Measurements from ENCODE around the gene FABP6.
"Not testable (repeated sequence)": the region's sequence is repeated elsewhere in the genome, so short reads cannot be mapped to it uniquely, and the experiment has no call there.

Gene FABP6

DNA sequence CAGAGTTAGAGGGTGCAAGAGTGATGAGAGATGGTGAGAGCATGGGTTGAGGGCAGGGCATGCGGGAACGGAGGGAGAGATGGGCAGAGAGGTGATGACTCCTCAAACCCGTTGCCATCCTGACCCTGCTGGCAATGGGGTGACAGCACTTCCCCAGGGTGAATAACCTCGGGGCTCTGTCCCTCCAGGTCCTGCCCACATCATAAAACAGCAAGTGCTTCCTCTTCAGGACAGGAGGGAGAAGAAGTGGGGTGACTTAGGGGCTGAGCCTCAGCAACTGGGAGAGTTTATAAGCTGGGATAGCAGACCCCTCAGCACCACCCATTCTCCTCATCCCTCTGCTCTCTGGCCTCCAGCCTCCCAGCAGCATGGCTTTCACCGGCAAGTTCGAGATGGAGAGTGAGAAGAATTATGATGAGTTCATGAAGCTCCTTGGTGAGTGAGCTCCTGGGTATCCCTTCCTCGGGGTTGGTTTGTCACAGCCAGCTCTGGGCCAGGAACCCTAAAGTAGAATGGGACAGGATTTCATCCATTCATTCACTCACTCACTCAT is at the start of gene FABP6:
Gene FABP6, plus strand, starts transcription at position 317 of the 553 bp plus-strand sequence. Its CDS starts 52 bp downstream, at position 369.
- no CpG with 5 or more reads among the region's 7 CpGs for WGBS (ENCODE audit: insufficient coverage, insufficient read length)
- no peak within 1 kb of the TSS for H3K27ac ChIP-seq (ENCODE audit: low read length)

DNA sequence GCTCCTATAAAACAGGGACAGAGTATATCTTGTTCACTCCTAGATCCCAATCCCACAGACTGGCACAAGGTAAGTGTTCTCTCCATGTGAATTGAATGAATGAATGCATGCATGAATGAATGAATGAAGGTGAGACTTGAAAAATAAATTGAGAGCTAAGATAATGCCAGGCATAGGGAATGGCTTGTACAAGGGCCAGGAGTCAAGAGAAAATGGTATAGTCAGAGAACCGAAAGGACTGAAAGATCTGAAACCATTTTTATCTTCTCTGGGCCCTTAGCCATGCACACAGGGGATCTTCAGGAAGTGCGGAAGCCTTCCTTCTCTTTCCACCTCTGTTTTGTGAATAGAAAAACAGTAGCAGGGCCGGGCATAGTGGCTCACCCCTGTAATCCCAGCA is 48.4 kb upstream of the FABP6 start:
- Histone ChIP-seq H3K4me1 (ENCODE audit: control insufficient read depth, insufficient read depth, low read length) (peaks cover under 1% of the 10 kb centered on the region; the same call in 1 of the 2 replicates), H3K27ac (ENCODE audit: low read length) (no peak overlapping the region), H3K4me3 (ENCODE audit: low read length) (no peak overlapping the region), H3K27me3 (ENCODE audit: control insufficient read depth, insufficient read depth, low read length) (no peaks in the 10 kb centered on the region), H3K36me3 (ENCODE audit: control insufficient read depth, insufficient read depth, low read length) (no peaks in the 10 kb centered on the region), H3K9me3 (ENCODE audit: control insufficient read depth, insufficient read depth, low read length) (no peaks in the 10 kb centered on the region)
- WGBS (ENCODE audit: insufficient coverage, insufficient read length), result no CpG with 5 or more reads among the region's 3 CpGs
- no peak for DNase-seq (ENCODE audit: low read depth, low spot score)

More for the DNA sequence above, at the start of gene FABP6:
- Histone ChIP-seq H3K4me1 (ENCODE audit: control insufficient read depth, insufficient read depth, low read length) (no peaks in the 10 kb centered on the region), H3K36me3 (ENCODE audit: control insufficient read depth, insufficient read depth, low read length) (no peaks in the 10 kb centered on the region), H3K27me3 (ENCODE audit: control insufficient read depth, insufficient read depth, low read length) (no peaks in the 10 kb centered on the region), H3K9me3 (ENCODE audit: control insufficient read depth, insufficient read depth, low read length) (no peaks in the 10 kb centered on the region), H3K4me3 (ENCODE audit: low read length) (no peak within 1 kb of the TSS)
- no peak for DNase-seq (ENCODE audit: low read depth, low spot score)

- DNase-seq (ENCODE audit: low read depth, low spot score), result no peak
Measured at GRCh38 chr5:160181965-160182622, 47.2 kb upstream of the FABP6 start.

GRCh38 chr5:160183075-160183474 is 46.2 kb upstream of the FABP6 start:
- Histone ChIP-seq H3K27me3 (ENCODE audit: control insufficient read depth, insufficient read depth, low read length) (no peaks in the 10 kb centered on the region), H3K27ac (ENCODE audit: low read length) (no peak overlapping the region), H3K4me1 (ENCODE audit: control insufficient read depth, insufficient read depth, low read length) (no peaks in the 10 kb centered on the region), H3K36me3 (ENCODE audit: control insufficient read depth, insufficient read depth, low read length) (no peaks in the 10 kb centered on the region), H3K4me3 (ENCODE audit: low read length) (no peak overlapping the region), H3K9me3 (ENCODE audit: control insufficient read depth, insufficient read depth, low read length) (peaks cover 2% of the 10 kb centered on the region; the same call in 1 of the 2 replicates)
- no peak for DNase-seq (ENCODE audit: low read depth, low spot score)
- no CpG with 5 or more reads among the region's 2 CpGs for WGBS (ENCODE audit: insufficient coverage, insufficient read length)

More at GRCh38 chr5:160181965-160182622, 47.2 kb upstream of the FABP6 start:
- H3K9me3 ChIP-seq (ENCODE audit: control insufficient read depth, insufficient read depth, low read length), result peaks cover 2% of the 10 kb centered on the region; the same call in 1 of the 2 replicates
- no peak overlapping the region for H3K27ac ChIP-seq (ENCODE audit: low read length)
- H3K27me3 ChIP-seq (ENCODE audit: control insufficient read depth, insufficient read depth, low read length), result no peaks in the 10 kb centered on the region
- H3K36me3 ChIP-seq (ENCODE audit: control insufficient read depth, insufficient read depth, low read length), result no peaks in the 10 kb centered on the region
- no peak overlapping the region for H3K4me3 ChIP-seq (ENCODE audit: low read length)
- no CpG with 5 or more reads among the region's 9 CpGs for WGBS (ENCODE audit: insufficient coverage, insufficient read length)
- H3K4me1 ChIP-seq (ENCODE audit: control insufficient read depth, insufficient read depth, low read length), result no peaks in the 10 kb centered on the region

- H3K9me3 ChIP-seq (ENCODE audit: control insufficient read depth, insufficient read depth, low read length), result peaks cover 2% of the 10 kb centered on the region; the same call in 1 of the 2 replicates
- no peaks in the 10 kb centered on the region for H3K36me3 ChIP-seq (ENCODE audit: control insufficient read depth, insufficient read depth, low read length)
- no peaks in the 10 kb centered on the region for H3K27me3 ChIP-seq (ENCODE audit: control insufficient read depth, insufficient read depth, low read length)
- no CpG with 5 or more reads among the region's 3 CpGs for WGBS (ENCODE audit: insufficient coverage, insufficient read length)
- H3K4me1 ChIP-seq (ENCODE audit: control insufficient read depth, insufficient read depth, low read length), result no peaks in the 10 kb centered on the region
- H3K27ac ChIP-seq (ENCODE audit: low read length), result no peak overlapping the region
- H3K4me3 ChIP-seq (ENCODE audit: low read length), result no peak overlapping the region
- DNase-seq (ENCODE audit: low read depth, low spot score), result no peak
Measured at GRCh38 chr5:160185626-160186360, 43.5 kb upstream of the FABP6 start.

- WGBS (ENCODE audit: insufficient coverage, insufficient read length), result no CpG with 5 or more reads among the region's 5 CpGs
- no peak overlapping the region for H3K4me3 ChIP-seq (ENCODE audit: low read length)
- H3K36me3 ChIP-seq (ENCODE audit: control insufficient read depth, insufficient read depth, low read length), result no peaks in the 10 kb centered on the region
Measured at GRCh38 chr5:160186480-160186879, 42.8 kb upstream of the FABP6 start.

DNA sequence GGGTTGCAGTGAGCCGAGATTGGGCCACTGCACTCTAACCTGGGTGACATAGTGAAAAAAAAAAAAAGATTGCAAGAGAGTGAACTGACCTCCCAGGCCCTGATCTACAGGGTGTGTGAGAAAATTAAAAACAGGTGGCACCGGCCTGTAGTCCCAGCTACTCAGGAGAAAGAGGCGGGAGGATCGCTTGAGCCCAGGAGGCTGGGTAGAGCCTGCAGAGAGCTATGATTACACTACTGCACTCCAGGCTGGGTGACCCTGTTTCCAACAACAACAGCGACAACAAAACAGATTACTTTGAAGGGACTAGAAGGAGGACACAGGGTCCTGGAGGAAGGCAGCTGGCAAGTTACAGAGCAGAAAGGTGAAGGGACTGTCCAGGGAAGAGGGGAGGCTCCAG is 42.2 kb upstream of the FABP6 start:
- no peak for DNase-seq (ENCODE audit: low read depth, low spot score)
- no peaks in the 10 kb centered on the region for H3K27me3 ChIP-seq (ENCODE audit: control insufficient read depth, insufficient read depth, low read length)
- no peak overlapping the region for H3K27ac ChIP-seq (ENCODE audit: low read length)
- H3K9me3 ChIP-seq (ENCODE audit: control insufficient read depth, insufficient read depth, low read length), result peaks cover 2% of the 10 kb centered on the region; the same call in 1 of the 2 replicates
- no peaks in the 10 kb centered on the region for H3K36me3 ChIP-seq (ENCODE audit: control insufficient read depth, insufficient read depth, low read length)
- no CpG with 5 or more reads among the region's 5 CpGs for WGBS (ENCODE audit: insufficient coverage, insufficient read length)
- no peaks in the 10 kb centered on the region for H3K4me1 ChIP-seq (ENCODE audit: control insufficient read depth, insufficient read depth, low read length)
- H3K4me3 ChIP-seq (ENCODE audit: low read length), result no peak overlapping the region

More at GRCh38 chr5:160186480-160186879, 42.8 kb upstream of the FABP6 start:
- DNase-seq (ENCODE audit: low read depth, low spot score), result no peak
- no peak overlapping the region for H3K27ac ChIP-seq (ENCODE audit: low read length)
- H3K27me3 ChIP-seq (ENCODE audit: control insufficient read depth, insufficient read depth, low read length), result no peaks in the 10 kb centered on the region
- H3K9me3 ChIP-seq (ENCODE audit: control insufficient read depth, insufficient read depth, low read length), result peaks cover 2% of the 10 kb centered on the region; the same call in 1 of the 2 replicates
- no peaks in the 10 kb centered on the region for H3K4me1 ChIP-seq (ENCODE audit: control insufficient read depth, insufficient read depth, low read length)

- Histone ChIP-seq H3K36me3 (ENCODE audit: control insufficient read depth, insufficient read depth, low read length) (no peaks in the 10 kb centered on the region), H3K4me1 (ENCODE audit: control insufficient read depth, insufficient read depth, low read length) (no peaks in the 10 kb centered on the region), H3K9me3 (ENCODE audit: control insufficient read depth, insufficient read depth, low read length) (peaks cover 2% of the 10 kb centered on the region; the same call in 1 of the 2 replicates), H3K4me3 (ENCODE audit: low read length) (peak overlapping the region; percentile 9; the same call in 1 of the 2 replicates), H3K27ac (ENCODE audit: low read length) (no peak overlapping the region), H3K27me3 (ENCODE audit: control insufficient read depth, insufficient read depth, low read length) (no peaks in the 10 kb centered on the region)
- no CpG with 5 or more reads among the region's 40 CpGs for WGBS (ENCODE audit: insufficient coverage, insufficient read length)
- DNase-seq (ENCODE audit: low read depth, low spot score), result no peak
Measured at GRCh38 chr5:160188141-160189015, 40.9 kb upstream of the FABP6 start.

DNA sequence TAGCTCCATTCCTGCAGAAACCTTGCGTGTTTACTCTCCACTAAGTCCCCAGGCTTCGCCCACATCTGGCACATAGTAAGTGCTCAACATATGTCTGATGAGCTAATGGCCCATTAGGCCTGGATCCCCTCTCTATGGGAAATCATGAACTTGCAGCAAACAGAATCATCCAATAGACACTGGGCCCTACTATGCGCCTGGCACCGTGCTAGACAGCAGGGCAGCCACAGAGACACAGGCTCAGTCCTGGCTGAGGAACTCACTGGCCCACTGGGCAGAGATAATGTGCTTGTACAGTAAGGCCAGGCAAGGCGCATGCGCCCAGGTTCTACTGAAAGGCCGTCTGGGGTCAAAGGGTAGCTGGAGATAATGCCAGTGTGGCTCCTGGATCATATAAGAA is 36.9 kb upstream of the FABP6 start:
- no peaks in the 10 kb centered on the region for H3K36me3 ChIP-seq (ENCODE audit: control insufficient read depth, insufficient read depth, low read length)
- H3K27ac ChIP-seq (ENCODE audit: low read length), result no peak overlapping the region
- H3K4me1 ChIP-seq (ENCODE audit: control insufficient read depth, insufficient read depth, low read length), result peaks cover 2% of the 10 kb centered on the region
- no peak overlapping the region for H3K4me3 ChIP-seq (ENCODE audit: low read length)
- no CpG with 5 or more reads among the region's 7 CpGs for WGBS (ENCODE audit: insufficient coverage, insufficient read length)
- H3K9me3 ChIP-seq (ENCODE audit: control insufficient read depth, insufficient read depth, low read length), result no peaks in the 10 kb centered on the region
- no peak for DNase-seq (ENCODE audit: low read depth, low spot score)
- H3K27me3 ChIP-seq (ENCODE audit: control insufficient read depth, insufficient read depth, low read length), result no peaks in the 10 kb centered on the region

GRCh38 chr5:160193076-160193475 is 36.2 kb upstream of the FABP6 start:
- not testable (repeated sequence) for DNase-seq (ENCODE audit: low read depth, low spot score); H3K4me1 ChIP-seq (ENCODE audit: control insufficient read depth, insufficient read depth, low read length); H3K36me3 ChIP-seq (ENCODE audit: control insufficient read depth, insufficient read depth, low read length); H3K27ac ChIP-seq (ENCODE audit: low read length); H3K27me3 ChIP-seq (ENCODE audit: control insufficient read depth, insufficient read depth, low read length); H3K9me3 ChIP-seq (ENCODE audit: control insufficient read depth, insufficient read depth, low read length); H3K4me3 ChIP-seq (ENCODE audit: low read length)
- no CpG with 5 or more reads among the region's 18 CpGs for WGBS (ENCODE audit: insufficient coverage, insufficient read length)

Data from iPS DF 6.9 (cell line).